Measurements from ENCODE around the gene MKRN2. TPM values are rescaled to one million over a fixed set of nuclear protein-coding genes. Genes with fewer than 3 reads are reported as not detected.

Gene MKRN2
- total and polyA plus RNA-seq, 2 of the 13 experiments (the other 11 are each of a cell fraction or from before 2014, with no cell fraction given): 25.5 to 34.3 TPM

- no peak for TF ChIP-seq ZNF281 (CRISPR knock-in tag; IDR thresholded peaks at IDR 0.05; ENCODE audit: borderline replicate concordance)
- no peak for TF ChIP-seq ATF7 (IDR thresholded peaks at IDR 0.05)
- no peak for TF ChIP-seq ATF7 (CRISPR knock-in tag; IDR thresholded peaks at IDR 0.05)
- TF ChIP-seq ZNF607 (CRISPR knock-in tag; IDR thresholded peaks at IDR 0.05; ENCODE audit: borderline replicate concordance): no peak
- TF ChIP-seq, protein P1, sequence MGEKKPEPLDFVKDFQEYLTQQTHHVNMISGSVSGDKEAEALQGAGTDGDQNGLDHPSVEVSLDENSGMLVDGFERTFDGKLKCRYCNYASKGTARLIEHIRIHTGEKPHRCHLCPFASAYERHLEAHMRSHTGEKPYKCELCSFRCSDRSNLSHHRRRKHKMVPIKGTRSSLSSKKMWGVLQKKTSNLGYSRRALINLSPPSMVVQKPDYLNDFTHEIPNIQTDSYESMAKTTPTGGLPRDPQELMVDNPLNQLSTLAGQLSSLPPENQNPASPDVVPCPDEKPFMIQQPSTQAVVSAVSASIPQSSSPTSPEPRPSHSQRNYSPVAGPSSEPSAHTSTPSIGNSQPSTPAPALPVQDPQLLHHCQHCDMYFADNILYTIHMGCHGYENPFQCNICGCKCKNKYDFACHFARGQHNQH (CRISPR knock-in tag; IDR thresholded peaks at IDR 0.05): no peak
- TF ChIP-seq, protein P2, sequence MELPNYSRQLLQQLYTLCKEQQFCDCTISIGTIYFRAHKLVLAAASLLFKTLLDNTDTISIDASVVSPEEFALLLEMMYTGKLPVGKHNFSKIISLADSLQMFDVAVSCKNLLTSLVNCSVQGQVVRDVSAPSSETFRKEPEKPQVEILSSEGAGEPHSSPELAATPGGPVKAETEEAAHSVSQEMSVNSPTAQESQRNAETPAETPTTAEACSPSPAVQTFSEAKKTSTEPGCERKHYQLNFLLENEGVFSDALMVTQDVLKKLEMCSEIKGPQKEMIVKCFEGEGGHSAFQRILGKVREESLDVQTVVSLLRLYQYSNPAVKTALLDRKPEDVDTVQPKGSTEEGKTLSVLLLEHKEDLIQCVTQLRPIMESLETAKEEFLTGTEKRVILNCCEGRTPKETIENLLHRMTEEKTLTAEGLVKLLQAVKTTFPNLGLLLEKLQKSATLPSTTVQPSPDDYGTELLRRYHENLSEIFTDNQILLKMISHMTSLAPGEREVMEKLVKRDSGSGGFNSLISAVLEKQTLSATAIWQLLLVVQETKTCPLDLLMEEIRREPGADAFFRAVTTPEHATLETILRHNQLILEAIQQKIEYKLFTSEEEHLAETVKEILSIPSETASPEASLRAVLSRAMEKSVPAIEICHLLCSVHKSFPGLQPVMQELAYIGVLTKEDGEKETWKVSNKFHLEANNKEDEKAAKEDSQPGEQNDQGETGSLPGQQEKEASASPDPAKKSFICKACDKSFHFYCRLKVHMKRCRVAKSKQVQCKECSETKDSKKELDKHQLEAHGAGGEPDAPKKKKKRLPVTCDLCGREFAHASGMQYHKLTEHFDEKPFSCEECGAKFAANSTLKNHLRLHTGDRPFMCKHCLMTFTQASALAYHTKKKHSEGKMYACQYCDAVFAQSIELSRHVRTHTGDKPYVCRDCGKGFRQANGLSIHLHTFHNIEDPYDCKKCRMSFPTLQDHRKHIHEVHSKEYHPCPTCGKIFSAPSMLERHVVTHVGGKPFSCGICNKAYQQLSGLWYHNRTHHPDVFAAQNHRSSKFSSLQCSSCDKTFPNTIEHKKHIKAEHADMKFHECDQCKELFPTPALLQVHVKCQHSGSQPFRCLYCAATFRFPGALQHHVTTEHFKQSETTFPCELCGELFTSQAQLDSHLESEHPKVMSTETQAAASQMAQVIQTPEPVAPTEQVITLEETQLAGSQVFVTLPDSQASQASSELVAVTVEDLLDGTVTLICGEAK (IDR thresholded peaks at IDR 0.05): no peak
- TF ChIP-seq, protein P2 (CRISPR knock-in tag; IDR thresholded peaks at IDR 0.05): no peak
- no peak for TF ChIP-seq HINFP (CRISPR knock-in tag; IDR thresholded peaks at IDR 0.05; ENCODE audit: low read depth)
- no peak for TF ChIP-seq CBFB (CRISPR knock-in tag; IDR thresholded peaks at IDR 0.05)
- no peak for TF ChIP-seq TBP (CRISPR knock-in tag; IDR thresholded peaks at IDR 0.05)
These were observed 17.2 kb downstream of the MKRN2 start (continued) for GRCh38 chr3:12574131-12574530.
